Posterior vena cava (tissue), 2 donors: Measurements from ENCODE around the gene HDAC4. TPM values are rescaled to one million over a fixed set of nuclear protein-coding genes. Genes with fewer than 3 reads are reported as not detected.

Experiments used
- DNase-seq: peaks from one replicate; pipeline ENCODE4 v3.0.0-alpha.2; 2020; ENCODE audit warnings: low spot score
- intact Hi-C, 2 donors: fragments of 100-400 bp; cut with DNase I; formaldehyde crosslinking; loops; one replicate each; pipeline versions ENCODE4 v1.14.1 to v1.14.2; 2022 to 2023
- total RNA-seq, 2 donors: library from RNA; stranded (reverse); fragmentation: NEBNext Ultra II Directional; extraction: Animal tissue kit (Norgen Biotek cat#: 25700); gene quantifications; one replicate each; pipeline ENCODE4 v1.2.1, GENCODE V29; 2021
- donor health status: DM: yes; HTN: yes; CAD: no.
- donor health status: DM: yes; HTN: yes; CAD: no.

HDAC4 gene
- total RNA-seq, 2 donors from 2014 or later, result 47.6 to 66.9 TPM

DNA sequence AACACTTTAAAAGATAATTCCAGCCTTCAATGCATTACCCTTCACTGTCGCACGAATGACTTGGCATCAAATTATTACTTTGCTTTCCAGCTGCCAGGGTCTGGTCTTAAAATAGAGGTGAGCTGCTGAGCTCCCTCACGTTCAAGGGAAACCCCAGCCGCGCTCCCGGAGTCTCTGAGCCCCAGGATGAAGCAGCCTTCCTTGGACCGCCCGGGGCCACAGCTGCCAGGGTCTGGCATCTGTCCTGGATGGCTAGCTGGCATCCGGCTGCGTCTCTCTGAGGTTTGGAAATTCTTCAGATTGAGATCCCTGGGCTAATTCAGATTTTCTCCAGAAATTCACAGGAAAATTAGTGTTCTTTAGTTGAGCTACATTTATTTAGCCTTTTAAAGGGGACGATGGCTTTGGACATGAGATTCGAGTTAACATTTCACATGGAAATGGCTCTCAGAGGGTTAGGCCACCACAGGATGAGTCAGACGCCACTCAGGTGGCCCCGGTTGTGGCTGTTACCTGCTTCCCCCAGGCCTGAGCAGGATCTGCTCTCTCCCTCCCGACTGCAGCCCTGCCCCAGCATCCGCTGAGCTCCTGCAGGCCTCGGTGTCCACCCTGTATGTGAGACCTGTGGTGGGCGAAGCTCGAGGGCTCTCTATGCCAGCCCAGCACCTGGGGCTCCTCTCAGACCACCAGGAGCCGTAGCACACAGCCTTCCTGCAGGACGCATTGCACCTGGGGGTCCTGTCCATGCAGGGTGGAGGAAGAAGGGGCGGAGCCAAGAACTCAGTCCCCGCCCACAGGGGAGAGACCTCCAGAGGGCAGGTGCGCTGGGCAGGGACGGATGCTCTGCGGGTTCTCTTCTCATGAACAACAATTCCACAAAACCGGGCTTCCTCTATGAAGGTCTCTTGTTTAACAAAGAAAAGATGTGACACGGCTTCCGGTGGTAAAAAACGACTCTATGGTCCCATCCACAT lies 297.4 kb downstream of the HDAC4 start:
- intact Hi-C loops, result no loop called here
- no peak for DNase-seq

DNA sequence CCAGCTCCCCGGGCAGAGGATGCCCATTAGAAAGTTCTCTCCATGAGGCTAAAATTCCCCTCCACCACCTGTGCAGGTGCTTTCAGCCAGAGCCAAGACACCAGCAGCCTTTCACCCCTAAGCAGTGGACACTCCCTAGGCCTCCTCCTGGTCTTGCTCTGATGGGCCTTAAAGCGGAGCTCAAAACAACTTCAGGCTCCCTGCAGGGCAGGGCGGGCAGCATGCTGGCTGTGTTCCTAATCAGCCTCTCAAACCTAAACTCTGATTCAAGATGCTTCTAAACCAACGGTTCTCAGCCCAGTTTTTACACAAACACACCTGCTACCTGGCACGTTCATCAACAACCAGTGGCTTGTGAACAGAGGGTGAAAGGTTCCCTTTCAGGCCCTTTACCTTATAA lies 298.6 kb downstream of the HDAC4 start:
- no peak for DNase-seq
- intact Hi-C loops, result no loop called here

DNA sequence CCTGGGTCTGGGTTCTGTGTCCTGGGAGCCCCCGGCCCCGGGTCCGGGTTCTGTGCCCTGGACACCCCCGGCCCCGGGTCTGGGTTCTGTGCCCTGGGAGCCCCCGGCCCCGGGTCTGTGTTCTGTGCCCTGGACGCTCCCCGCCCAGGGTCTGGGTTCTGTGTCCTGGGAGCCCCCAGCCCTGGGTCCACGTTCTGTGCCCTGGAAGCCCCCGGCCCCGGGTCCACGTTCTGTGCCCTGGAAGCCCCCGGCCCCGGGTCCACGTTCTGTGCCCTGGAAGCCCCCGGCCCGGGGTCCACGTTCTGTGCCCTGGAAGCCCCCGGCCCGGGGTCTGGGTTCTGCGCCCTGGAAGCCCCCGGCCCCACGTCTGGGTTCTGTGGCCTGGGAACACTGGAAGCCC lies 299.0 kb downstream of the HDAC4 start:
- DNase-seq, result no peak
- intact Hi-C loops, result no loop called here

DNA sequence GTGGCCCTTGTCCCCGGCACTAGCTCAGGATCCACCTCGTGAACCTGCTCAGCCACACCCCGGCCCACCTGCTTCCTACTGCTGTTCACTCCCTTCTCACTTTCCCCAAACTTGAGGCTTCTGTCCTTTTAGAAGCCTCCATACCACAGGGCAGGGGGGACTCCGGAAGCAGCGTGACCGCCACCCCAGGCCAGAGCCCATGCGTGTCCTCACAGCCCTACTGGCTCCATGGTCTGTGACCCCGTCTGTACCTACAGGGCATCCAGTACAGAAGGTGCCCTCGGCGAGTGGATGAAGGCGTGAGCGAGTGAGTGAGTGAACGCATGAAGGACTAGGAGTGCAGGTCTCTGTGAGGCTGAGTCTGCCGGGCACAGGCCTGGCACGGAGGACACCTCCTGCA lies 299.7 kb downstream of the HDAC4 start:
- intact Hi-C loops, result no loop called here
- no peak for DNase-seq

DNA sequence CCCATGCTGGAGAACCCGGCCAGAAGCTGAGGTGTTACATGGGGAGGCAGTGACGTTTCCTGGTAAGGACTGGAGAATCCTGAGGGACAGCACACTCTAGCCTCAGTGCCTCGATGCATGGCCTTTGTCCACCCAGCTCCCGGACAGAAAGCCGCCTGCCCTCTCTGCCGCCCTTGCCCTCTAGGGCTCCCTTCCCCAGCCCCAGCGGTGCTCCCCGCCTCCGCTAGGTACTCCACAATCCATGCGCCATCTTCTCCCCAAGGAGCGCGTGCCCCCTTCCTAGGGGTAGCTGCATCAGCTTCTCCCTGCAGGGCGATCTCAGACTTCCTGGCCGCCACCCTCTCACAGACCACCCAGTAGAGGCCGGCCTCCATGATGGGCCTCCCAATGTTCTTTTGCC lies 301.3 kb downstream of the HDAC4 start:
- intact Hi-C loops, result no loop called here
- DNase-seq, result no peak

DNA sequence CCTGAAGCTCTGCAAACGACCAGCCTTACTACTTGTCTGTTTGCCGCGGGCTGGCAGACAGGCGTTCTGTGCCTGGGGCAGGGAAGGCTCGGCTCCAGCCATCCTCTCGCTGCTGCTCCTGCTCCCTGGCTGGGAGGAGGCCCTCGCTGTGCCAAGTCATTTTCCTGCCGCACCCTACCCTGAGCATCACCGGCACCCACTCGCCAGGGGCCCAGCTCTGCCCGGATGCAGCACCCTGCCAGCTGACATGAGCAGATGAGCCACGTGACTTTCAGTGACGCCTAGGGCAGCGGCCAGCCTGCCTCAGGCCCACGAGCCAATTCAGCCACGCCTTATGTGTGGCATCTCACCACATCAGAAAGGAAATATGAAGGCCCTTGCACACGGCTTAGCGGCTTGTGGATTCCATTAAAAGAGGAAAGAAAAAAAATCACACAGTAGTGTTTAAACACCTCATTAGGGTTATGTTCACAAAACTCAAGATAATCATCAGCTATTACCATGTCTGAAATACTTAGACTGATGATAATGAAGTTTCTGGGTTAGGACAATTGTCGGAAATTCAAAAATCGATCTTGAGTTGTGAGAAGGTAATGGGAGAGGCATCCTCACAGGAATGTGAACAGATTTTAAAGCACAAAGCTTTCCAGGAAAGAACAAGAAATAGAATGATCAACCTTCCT lies 302.4 kb downstream of the HDAC4 start:
- intact Hi-C loops, result no loop called here
- DNase-seq, result no peak

DNA sequence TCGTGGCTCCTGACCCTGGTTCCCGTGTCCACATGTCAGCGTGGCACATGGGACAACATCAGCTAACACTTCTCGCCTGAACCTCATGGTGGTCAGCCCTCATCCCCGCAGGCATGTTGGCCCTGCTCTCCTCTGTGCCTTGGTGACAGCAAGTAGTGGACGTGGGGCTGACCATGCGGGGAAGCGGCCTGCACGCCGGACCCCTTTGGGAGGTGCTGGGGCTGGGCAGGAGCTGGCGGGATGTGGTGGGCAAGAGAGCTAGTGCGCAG lies 303.5 kb downstream of the HDAC4 start:
- intact Hi-C loops, result no loop called here

DNA sequence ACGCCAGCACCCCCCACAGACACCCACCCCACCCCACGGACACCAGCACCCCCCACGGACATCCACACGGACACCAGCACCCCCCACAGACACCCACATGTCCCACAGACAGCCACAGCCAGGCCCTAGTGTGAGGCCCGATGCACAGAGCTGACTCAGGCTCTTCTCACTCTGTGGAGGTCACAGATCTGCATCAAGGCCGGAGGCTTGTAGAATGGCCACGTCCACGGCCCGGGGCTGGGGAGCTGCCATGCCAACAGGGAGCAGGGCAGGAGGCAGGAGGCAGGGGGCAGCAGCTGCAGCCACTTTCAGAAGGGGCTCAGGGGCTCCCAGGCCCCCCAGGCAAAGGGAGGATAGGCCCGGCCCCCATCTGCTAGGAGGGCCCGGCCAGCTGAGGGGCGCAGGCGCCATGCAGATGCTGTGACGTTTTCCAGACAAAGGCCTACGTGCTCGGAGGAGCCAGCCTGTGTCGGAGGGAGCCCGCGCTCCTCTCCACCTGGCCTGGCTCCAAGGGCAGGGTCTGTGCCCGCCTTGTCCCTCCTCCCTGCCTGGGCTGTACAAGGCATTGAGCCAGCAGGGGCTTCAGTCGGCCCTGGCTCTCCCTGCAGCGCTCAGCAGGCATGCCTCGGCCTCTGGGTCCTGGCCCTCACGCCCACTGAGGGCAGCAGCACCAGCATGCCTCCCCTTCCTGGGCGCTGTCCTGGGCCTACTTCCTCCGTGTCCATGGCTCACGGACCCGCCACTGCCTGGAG lies 304.0 kb downstream of the HDAC4 start:
- DNase-seq, result no peak
- intact Hi-C loops, result no loop called here

More for the DNA sequence above, 303.5 kb downstream of the HDAC4 start:
- no peak for DNase-seq

DNA sequence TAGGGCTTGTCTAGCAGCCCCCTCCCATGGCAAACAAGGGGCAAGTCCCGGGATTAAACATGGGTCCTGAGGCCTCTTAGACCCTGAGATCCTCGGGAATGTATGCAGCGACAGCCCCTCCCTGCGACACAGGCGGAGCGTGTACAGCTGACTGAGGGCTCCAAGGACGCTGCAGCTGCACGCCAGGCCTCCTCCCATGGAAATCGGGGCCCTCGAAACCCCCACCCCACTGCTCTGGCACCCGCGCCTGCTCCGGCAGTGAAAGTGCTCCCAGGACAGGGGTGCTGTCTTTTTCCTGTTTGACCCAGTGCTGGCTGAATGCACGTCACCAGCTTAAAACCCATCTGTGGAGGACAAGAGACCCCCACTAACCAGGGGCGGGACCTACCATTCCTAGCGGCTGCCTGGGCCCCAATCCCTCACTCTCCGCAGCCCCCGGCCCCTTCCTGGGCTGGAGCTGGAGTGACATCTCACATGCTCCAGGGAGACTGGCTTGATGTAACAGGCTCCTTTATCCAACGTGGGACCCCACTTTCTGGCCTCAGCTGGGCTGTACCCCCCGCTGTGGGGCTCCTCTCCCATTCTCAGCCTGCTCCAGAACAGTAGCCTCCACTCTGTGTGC lies 305.2 kb downstream of the HDAC4 start:
- no peak for DNase-seq
- intact Hi-C loops, result no loop called here

DNA sequence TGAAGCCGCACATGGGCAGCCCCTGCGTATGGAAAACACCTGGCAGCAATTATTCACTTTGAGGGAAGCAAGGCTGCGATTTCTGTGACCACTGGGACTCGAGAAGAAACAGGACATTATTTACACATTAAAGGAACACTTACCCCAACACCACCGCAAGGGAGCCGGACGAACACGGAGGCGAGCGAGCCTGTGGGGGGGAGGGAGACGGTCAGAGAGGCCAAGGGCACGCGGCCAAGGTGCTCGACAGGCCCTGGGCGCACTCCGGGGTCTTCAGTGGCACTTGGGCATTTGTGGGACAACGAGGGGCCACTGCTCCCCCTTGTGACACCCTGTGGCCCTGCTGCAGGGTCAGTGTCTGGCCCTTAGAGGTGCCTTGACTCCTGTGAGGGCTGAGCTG lies 306.0 kb downstream of the HDAC4 start:
- DNase-seq, result no peak
- intact Hi-C loops, result no loop called here

DNA sequence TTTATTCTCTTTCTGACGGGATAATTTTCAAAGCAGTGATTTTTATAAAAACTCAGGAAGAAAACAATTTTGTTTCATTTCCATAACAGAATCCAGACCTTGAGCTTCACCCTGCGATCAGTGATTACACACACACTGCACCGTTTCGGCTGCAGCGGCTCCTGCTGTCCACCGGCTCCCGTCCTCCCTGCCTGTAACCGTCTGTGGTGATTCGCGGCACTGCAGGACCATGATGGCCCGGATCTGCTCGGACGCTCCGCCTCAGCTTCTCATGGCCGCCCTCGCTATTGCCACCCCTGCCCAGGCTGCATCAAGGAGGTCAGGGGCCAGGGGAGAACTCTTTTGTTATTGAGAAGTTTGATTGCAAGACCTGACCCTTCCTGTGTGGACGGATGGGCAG lies 306.9 kb downstream of the HDAC4 start:
- intact Hi-C loops, result no loop called here
- DNase-seq, result no peak

DNA sequence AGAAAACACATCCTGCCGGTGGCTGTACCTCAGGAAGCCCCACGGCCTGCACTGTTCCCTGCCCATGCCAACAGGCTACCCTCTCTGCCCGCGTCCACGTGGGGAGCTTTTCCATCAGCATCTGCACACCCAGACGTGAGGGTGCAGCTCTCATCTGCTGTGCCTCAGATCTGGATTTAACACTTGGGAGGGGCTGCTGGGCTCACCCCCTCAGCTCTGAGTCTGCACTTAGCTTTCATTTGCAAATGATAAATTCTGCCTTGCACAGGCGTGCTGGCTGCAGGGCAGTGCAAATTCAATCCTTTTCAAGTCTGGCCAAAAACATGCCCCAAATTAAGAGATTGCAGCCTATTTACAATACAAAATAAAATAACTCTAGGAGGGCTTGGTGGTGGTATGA lies 307.3 kb downstream of the HDAC4 start:
- DNase-seq, result no peak
- intact Hi-C loops, result no loop called here

DNA sequence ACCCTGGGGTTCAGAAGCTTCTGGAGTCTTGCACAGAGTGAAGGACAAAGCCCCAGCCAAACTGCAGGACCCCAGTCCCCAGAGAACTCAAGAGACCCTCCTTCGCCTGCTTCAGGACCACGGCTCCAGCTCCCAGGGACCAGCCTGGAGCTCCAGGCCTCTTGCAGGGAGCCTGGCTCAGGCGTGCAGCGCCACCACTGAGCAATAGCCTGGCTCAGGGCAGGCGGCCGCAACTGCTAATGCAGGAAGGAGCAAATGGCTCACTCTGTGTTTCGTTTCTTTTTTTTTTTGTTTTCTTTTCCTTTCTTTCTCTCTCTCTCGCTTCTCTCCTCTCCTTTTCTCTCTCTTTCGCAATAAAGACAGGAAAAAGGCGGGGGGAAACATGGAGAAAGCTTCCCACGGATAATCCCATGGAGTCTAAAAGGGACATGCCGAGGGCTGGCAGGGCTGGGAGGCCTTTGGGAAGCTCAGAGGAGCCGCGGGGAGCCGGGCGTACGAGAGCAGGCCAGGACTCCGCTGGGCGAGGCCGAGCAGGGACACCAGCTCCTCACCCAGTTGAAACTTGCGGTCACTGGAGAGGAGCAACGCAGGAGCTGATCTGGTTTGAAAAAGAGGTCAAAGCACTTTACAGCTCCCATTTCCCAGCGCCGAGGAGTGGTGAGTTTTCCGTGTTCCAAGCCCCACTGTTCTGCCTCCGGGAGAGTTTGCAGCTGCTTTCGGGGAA lies 308.1 kb downstream of the HDAC4 start:
- no peak for DNase-seq
- intact Hi-C loops, result no loop called here

DNA sequence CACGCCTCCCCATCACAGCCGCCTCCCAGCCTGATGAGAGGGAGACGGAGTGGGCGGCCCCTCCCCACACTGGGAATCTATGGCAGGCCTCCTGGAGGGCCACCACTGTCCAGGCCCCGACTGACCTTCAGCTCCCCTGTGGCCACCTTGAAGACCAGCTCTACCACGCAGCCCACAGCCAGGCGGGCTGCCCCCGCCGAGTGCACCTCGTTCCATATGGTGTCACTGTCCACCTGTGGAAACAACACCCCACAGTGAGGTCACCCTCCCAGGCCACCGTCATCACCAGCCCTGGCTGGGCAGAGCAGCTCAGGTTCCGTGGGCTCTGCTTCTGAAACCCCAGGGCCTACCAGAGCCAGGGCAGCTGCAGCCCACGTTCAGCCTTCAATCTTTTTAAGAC lies 310.9 kb downstream of the HDAC4 start:
- intact Hi-C loops, result no loop called here
- DNase-seq, result no peak

DNA sequence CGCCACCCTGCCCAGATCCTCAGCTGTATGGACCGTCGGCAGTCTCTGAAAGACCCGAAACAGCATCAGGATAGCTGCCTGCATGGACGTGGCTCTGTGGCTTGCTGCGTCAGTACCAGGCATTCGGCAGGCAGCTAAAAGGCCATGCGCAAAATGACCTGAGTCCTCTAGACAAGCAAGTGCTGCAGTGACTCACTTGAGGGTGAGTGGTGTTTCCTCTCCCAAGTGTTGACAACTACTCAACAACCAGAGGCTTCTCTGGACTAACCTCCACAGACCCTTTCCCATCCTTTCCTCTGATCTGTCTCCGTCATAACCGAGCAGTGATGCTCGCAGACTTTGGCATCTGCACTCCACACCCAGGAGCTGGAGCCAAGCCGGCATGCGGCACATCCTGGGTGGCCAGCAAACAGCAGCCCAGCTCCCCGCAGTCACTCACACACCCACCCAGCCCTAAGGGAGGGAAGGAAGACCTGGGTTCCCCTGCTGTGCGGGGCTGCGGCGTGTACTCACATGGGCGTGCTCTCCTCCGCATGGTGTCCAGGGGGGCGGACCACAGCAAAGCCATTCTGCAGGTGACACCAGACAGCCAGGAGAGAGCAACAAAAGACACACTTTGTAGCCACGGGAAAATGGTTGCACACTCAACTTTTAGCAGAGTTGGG lies 313.6 kb downstream of the HDAC4 start:
- intact Hi-C loops, result no loop called here

DNA sequence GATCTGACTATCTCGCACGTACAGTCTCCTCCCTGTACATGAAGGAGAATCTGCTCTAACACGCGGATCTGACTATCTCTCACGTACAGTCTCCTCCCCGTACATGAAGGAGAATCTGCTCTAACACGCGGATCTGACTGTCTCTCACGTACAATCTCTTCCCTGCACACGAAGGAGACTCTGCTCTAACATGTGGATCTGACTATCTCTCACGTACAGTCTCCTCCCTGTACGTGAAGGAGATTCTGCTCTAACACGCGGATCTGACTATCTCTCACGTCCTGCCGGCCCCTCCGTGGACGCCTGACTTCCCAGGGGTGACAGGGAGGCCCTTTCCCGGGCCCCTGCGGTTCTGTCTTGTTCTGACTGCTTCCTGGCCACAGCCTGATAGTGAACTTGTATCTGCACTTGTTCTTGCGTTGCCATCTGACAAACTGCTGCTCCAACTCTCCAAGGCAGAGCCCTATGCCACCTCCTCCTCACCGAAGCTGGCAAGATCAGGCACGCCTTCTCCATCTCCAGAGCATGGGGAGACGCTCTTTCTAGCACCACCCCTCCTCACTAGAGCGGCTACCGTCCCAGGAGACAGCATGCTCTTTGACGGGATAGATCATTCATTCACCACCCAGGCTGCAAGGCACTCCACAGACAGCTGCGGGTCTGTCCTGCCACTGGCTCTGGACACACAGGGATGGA lies 314.3 kb downstream of the HDAC4 start:
- no peak for DNase-seq
- intact Hi-C loops, result no loop called here

More for the DNA sequence above, 313.6 kb downstream of the HDAC4 start:
- DNase-seq, result no peak

DNA sequence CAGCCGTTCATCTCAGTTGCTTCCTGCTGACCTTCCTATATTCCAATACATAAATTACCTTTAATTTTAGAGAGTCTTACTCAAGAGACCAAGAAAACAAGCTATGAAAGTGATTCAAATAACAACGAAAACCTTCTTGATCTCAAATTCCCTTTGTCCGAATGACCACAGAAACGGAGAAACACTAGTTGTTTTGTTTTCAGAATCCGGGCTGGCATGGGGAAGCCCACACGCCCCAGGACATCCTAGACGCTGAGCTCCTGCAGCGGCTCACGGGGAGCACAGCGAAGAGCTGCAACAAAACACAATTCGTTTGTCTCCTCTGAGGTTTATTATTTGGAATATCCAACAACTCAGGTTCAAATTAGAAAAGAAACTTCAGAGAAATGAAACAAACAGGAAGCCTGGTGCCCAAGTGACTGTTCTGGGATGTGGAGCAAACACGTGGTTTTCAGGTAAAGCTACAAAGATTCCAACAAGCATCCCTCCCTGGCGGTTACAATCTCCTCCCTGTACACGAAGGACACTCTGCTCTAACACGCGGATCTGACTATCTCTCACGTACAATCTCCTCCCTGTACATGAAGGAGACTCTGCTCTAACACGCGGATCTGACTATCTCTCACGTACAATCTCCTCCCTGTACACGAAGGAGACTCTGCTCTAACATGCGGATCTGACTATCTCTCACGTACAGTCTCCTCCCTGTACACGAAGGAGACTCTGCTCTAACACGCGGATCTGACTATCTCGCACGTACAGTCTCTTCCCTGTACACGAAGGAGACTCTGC lies 315.4 kb downstream of the HDAC4 start:
- intact Hi-C loops, result no loop called here
- DNase-seq, result no peak
